K562 (cell line): Measurements from ENCODE around the gene FAM219B. TPM values are rescaled to one million over a fixed set of nuclear protein-coding genes. Genes with fewer than 3 reads are reported as not detected.
A peak's percentile ranks its signal among the peaks of the same experiment; 100 is the strongest.

Experiments used
- CC2D1A ChIP-seq: fragments of 450-650 bp; IDR thresholded peaks from 2 replicates; pipeline ENCODE4 v1.6.1; 2017; ENCODE audit warnings: mild to moderate bottlenecking
- HMG20B ChIP-seq: fragments of 250-450 bp; sonication (Bioruptor Pico); IDR thresholded peaks from 2 replicates; pipeline ENCODE4 v1.5.0; 2021; ENCODE audit warnings: mild to moderate bottlenecking
- NR4A1 ChIP-seq, 2 experiments: fragments of 250-450 bp in 1 of 2; fragments of 450-650 bp in 1 of 2; sonication (Bioruptor Pico) in 1 of 2; IDR thresholded peaks; 2 replicates each; pipeline versions ENCODE4 v1.4.0 to v1.6.1; 2016 to 2020; ENCODE audit warnings: mild to moderate bottlenecking in 2 of 2, missing compliant biosample characterization in 1 of 2, missing genetic modification characterization in 1 of 2, moderate library complexity in 1 of 2
- NUFIP1 ChIP-seq: fragments of 450-650 bp; IDR thresholded peaks from 2 replicates; pipeline ENCODE4 v1.6.1; 2018; ENCODE audit not compliant: partially characterized antibody
- RBM15 ChIP-seq: fragments of 200-400 bp; formaldehyde crosslinking; IDR thresholded peaks from 2 replicates; pipeline ENCODE4 v1.6.1; 2018; ENCODE audit warnings: mild to moderate bottlenecking, low read length, moderate library complexity; ENCODE audit not compliant: insufficient read depth
- SMARCA5 ChIP-seq: fragments of 450-650 bp; IDR thresholded peaks from 2 replicates; pipeline ENCODE4 v1.6.1; 2016
- STAG1 ChIP-seq: sonication (generic); formaldehyde crosslinking; IDR thresholded peaks from 2 replicates; pipeline ENCODE4 v1.5.0; 2020; ENCODE audit warnings: missing genetic modification reagents, borderline replicate concordance
- TBL1XR1 ChIP-seq, 2 experiments: IDR thresholded peaks; 2 replicates each; pipeline ENCODE4 v1.6.1; 2012; ENCODE audit warnings: improper control_type of control experiment in 2 of 2, low read length in 2 of 2, mild to moderate bottlenecking in 1 of 2
- TFAM ChIP-seq: fragments of 250-450 bp; sonication (Bioruptor Pico); conservative IDR thresholded peaks from 2 replicates; pipeline ENCODE4 v1.5.0; 2021; ENCODE audit warnings: mild to moderate bottlenecking, moderate library complexity
- ZNF12 ChIP-seq: sonication (generic); formaldehyde crosslinking; IDR thresholded peaks from 2 replicates; pipeline ENCODE4 v1.4.0; 2020; ENCODE audit warnings: mild to moderate bottlenecking, missing genetic modification reagents
- polyA plus RNA-seq, 8 experiments: library from polyadenylated mRNA; depleted of rRNA in 4 of 8; stranded (reverse) in 5 of 8; unstranded in 3 of 8; fragments of >200 nt; fragmentation: Nextera tagmentation in 2 of 8; fragmentation: Illumina TruSeq in 1 of 8; extraction: Ambion mirVana in 2 of 8; extraction: Trizol in 1 of 8; gene quantifications; 2 replicates each; pipeline versions ENCODE4 v1.2.1 to v1.2.3, GENCODE V29; 2011 to 2014; ENCODE audit warnings: inconsistent platforms in 1 of 8, missing spikeins in 1 of 8
- total RNA-seq, 7 experiments: library from RNA; depleted of rRNA in 6 of 7; stranded (reverse); fragments of >200 nt in 6 of 7; fragmentation: Illumina TruSeq in 2 of 7; extraction: Trizol in 2 of 7; gene quantifications; 2 replicates each; pipeline versions ENCODE4 v1.2.1 to v1.2.3, GENCODE V29; 2011 to 2021; ENCODE audit warnings: low replicate concordance in 1 of 7
- TF ChIP-seq, protein P1 (sequence below): fragments of 450-650 bp; IDR thresholded peaks from 2 replicates; pipeline ENCODE4 v1.6.1; 2016; ENCODE audit warnings: mild to moderate bottlenecking, moderate library complexity
- TF ChIP-seq, protein P2 (sequence below): IDR thresholded peaks from 2 replicates; pipeline ENCODE4 v1.6.1; 2011; ENCODE audit warnings: borderline replicate concordance, low read depth, mild to moderate bottlenecking, moderate library complexity, low read length; ENCODE audit not compliant: insufficient read depth, poor library complexity, severe bottlenecking
- TF ChIP-seq, protein P3 (sequence below): fragments of 450-650 bp; formaldehyde crosslinking; IDR thresholded peaks from 2 replicates; pipeline ENCODE4 v1.4.0; 2022; ENCODE audit warnings: mild to moderate bottlenecking, moderate library complexity

The FAM219B gene
- total and polyA plus RNA-seq, 9 of the 15 experiments (the other 6 are each of a cell fraction or from before 2014, with no cell fraction given), result 6.8 to 50.4 (median 29.4) TPM

- TF ChIP-seq, protein P1, sequence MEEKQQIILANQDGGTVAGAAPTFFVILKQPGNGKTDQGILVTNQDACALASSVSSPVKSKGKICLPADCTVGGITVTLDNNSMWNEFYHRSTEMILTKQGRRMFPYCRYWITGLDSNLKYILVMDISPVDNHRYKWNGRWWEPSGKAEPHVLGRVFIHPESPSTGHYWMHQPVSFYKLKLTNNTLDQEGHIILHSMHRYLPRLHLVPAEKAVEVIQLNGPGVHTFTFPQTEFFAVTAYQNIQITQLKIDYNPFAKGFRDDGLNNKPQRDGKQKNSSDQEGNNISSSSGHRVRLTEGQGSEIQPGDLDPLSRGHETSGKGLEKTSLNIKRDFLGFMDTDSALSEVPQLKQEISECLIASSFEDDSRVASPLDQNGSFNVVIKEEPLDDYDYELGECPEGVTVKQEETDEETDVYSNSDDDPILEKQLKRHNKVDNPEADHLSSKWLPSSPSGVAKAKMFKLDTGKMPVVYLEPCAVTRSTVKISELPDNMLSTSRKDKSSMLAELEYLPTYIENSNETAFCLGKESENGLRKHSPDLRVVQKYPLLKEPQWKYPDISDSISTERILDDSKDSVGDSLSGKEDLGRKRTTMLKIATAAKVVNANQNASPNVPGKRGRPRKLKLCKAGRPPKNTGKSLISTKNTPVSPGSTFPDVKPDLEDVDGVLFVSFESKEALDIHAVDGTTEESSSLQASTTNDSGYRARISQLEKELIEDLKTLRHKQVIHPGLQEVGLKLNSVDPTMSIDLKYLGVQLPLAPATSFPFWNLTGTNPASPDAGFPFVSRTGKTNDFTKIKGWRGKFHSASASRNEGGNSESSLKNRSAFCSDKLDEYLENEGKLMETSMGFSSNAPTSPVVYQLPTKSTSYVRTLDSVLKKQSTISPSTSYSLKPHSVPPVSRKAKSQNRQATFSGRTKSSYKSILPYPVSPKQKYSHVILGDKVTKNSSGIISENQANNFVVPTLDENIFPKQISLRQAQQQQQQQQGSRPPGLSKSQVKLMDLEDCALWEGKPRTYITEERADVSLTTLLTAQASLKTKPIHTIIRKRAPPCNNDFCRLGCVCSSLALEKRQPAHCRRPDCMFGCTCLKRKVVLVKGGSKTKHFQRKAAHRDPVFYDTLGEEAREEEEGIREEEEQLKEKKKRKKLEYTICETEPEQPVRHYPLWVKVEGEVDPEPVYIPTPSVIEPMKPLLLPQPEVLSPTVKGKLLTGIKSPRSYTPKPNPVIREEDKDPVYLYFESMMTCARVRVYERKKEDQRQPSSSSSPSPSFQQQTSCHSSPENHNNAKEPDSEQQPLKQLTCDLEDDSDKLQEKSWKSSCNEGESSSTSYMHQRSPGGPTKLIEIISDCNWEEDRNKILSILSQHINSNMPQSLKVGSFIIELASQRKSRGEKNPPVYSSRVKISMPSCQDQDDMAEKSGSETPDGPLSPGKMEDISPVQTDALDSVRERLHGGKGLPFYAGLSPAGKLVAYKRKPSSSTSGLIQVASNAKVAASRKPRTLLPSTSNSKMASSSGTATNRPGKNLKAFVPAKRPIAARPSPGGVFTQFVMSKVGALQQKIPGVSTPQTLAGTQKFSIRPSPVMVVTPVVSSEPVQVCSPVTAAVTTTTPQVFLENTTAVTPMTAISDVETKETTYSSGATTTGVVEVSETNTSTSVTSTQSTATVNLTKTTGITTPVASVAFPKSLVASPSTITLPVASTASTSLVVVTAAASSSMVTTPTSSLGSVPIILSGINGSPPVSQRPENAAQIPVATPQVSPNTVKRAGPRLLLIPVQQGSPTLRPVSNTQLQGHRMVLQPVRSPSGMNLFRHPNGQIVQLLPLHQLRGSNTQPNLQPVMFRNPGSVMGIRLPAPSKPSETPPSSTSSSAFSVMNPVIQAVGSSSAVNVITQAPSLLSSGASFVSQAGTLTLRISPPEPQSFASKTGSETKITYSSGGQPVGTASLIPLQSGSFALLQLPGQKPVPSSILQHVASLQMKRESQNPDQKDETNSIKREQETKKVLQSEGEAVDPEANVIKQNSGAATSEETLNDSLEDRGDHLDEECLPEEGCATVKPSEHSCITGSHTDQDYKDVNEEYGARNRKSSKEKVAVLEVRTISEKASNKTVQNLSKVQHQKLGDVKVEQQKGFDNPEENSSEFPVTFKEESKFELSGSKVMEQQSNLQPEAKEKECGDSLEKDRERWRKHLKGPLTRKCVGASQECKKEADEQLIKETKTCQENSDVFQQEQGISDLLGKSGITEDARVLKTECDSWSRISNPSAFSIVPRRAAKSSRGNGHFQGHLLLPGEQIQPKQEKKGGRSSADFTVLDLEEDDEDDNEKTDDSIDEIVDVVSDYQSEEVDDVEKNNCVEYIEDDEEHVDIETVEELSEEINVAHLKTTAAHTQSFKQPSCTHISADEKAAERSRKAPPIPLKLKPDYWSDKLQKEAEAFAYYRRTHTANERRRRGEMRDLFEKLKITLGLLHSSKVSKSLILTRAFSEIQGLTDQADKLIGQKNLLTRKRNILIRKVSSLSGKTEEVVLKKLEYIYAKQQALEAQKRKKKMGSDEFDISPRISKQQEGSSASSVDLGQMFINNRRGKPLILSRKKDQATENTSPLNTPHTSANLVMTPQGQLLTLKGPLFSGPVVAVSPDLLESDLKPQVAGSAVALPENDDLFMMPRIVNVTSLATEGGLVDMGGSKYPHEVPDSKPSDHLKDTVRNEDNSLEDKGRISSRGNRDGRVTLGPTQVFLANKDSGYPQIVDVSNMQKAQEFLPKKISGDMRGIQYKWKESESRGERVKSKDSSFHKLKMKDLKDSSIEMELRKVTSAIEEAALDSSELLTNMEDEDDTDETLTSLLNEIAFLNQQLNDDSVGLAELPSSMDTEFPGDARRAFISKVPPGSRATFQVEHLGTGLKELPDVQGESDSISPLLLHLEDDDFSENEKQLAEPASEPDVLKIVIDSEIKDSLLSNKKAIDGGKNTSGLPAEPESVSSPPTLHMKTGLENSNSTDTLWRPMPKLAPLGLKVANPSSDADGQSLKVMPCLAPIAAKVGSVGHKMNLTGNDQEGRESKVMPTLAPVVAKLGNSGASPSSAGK, result peak; percentile 6; the same call in 1 of the 2 replicates
- TF ChIP-seq RBM15 (no peak), NR4A1 (CRISPR knock-in tag; IDR thresholded peaks at IDR 0.05) (no peak), NR4A1 (tag; IDR thresholded peaks at IDR 0.05) (no peak), TFAM (CRISPR knock-in tag) (no peak), TBL1XR1 (IDR thresholded peaks at IDR 0.05; ENCODE audit: low read length in 2 of 2) (no peak; a peak in 1 of 4 replicates), NUFIP1 (no peak), STAG1 (CRISPR knock-in tag) (no peak), CC2D1A (no peak), HMG20B (CRISPR knock-in tag) (no peak), ZNF12 (CRISPR knock-in tag) (peak; percentile 76; the same call in 1 of the 2 replicates), SMARCA5 (no peak)
- TF ChIP-seq, protein P2, sequence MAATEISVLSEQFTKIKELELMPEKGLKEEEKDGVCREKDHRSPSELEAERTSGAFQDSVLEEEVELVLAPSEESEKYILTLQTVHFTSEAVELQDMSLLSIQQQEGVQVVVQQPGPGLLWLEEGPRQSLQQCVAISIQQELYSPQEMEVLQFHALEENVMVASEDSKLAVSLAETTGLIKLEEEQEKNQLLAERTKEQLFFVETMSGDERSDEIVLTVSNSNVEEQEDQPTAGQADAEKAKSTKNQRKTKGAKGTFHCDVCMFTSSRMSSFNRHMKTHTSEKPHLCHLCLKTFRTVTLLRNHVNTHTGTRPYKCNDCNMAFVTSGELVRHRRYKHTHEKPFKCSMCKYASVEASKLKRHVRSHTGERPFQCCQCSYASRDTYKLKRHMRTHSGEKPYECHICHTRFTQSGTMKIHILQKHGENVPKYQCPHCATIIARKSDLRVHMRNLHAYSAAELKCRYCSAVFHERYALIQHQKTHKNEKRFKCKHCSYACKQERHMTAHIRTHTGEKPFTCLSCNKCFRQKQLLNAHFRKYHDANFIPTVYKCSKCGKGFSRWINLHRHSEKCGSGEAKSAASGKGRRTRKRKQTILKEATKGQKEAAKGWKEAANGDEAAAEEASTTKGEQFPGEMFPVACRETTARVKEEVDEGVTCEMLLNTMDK, result no peak
- TF ChIP-seq, protein P3, sequence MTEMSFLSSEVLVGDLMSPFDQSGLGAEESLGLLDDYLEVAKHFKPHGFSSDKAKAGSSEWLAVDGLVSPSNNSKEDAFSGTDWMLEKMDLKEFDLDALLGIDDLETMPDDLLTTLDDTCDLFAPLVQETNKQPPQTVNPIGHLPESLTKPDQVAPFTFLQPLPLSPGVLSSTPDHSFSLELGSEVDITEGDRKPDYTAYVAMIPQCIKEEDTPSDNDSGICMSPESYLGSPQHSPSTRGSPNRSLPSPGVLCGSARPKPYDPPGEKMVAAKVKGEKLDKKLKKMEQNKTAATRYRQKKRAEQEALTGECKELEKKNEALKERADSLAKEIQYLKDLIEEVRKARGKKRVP (CRISPR knock-in tag), result no peak
These were observed 31.1 kb upstream of the FAM219B start, which contains the start of gene COX5A (continued) for GRCh38 chr15:74937590-74938371.
